Esophagus squamous epithelium (tissue), 4 donors: ENCODE data around the gene RUNX3.

Experiments used
- POLR2A ChIP-seq, 4 donors: fragments of 450-650 bp; IDR thresholded peaks; one replicate each; pipeline ENCODE4 v1.6.1; 2017; ENCODE audit warnings: antibody characterized with exemption in 4 of 4, mild to moderate bottlenecking in 4 of 4, moderate library complexity in 3 of 4
- TF ChIP-seq, protein P1 (sequence below), 6 experiments: fragments of 450-650 bp in 4 of 6; fragments of 200-600 bp in 2 of 6; sonication (generic) in 2 of 6; IDR thresholded peaks; one replicate each; pipeline ENCODE4 v1.5.1; 2016 to 2019; ENCODE audit warnings: antibody characterized with exemption in 6 of 6, mild to moderate bottlenecking in 4 of 6, moderate library complexity in 4 of 6

DNA sequence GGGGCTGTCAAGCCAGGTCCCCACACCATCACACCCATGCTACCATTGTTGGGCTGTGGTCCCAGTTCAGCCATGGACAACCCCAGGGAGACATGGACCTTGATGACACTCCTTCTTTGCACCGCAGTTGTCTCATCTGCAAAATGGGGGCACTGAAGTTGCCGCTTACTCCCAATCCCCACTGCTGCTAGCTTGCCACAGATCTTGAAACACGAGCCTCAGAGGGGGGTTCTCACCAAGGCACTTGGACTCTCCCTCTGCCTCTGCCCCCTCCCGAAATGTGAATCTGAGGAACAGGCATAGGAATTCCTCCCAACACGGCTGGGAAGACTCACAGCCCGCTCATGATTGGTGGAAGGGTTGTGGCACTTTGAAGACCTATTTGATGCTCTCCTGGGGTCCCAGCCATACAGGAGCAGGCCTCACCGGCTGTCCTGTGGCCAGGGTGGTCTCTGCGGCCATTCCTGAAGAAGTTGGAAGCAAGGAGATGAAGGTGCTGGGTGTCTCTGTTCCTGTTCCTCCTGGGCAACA lies 31.1 kb downstream of the RUNX3 start:
- TF ChIP-seq POLR2A (IDR thresholded peaks at IDR 0.05) = no peak
- TF ChIP-seq, protein P1, sequence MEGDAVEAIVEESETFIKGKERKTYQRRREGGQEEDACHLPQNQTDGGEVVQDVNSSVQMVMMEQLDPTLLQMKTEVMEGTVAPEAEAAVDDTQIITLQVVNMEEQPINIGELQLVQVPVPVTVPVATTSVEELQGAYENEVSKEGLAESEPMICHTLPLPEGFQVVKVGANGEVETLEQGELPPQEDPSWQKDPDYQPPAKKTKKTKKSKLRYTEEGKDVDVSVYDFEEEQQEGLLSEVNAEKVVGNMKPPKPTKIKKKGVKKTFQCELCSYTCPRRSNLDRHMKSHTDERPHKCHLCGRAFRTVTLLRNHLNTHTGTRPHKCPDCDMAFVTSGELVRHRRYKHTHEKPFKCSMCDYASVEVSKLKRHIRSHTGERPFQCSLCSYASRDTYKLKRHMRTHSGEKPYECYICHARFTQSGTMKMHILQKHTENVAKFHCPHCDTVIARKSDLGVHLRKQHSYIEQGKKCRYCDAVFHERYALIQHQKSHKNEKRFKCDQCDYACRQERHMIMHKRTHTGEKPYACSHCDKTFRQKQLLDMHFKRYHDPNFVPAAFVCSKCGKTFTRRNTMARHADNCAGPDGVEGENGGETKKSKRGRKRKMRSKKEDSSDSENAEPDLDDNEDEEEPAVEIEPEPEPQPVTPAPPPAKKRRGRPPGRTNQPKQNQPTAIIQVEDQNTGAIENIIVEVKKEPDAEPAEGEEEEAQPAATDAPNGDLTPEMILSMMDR (IDR thresholded peaks at IDR 0.05) = no peak
